Measurements from ENCODE around the gene KCTD15. TPM values are rescaled to one million over a fixed set of nuclear protein-coding genes. Genes with fewer than 3 reads are reported as not detected.

The KCTD15 gene
- total and polyA plus RNA-seq, 10 donors, result 7.6 to 31.8 (median 19.2) TPM

DNA sequence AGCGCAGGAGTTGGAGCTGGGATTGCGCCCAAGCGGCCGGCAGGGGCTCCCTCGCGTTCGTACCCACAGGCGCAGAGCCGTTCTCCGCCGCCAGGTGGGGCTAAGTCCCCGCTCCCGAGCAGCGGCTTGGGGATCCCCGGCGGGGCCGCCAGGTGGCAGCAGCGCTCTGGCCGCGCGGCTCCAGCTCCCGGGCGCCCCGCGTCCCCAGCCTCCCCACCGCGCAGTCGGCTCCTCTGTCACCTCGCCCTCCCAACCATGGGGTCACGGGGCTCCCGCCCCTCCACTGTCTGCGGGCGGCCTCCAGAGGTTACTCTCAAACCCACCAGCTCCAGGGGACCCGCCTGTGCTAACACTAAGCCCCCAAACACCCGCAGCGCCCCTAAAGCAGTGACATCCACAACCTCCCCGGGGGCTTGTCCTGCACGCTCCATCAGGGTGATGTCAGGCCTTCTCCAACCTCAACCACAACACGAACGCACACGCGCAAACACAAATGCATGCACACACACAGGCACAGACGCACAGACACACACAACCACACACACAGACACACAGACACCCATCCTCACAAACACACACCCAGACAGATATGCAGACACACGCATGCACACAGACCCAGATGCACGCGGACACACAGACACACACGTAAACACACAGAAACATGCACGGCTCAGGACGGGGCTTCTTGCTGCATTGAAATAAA, 18.4 kb upstream of the KCTD15 start:
- peak overlapping the region in 5 of 8 donors; percentile 7 to 54 (median 10) for H3K4me3 ChIP-seq
- intact Hi-C loops (cut with DNase I; ENCODE audit: low total_unique reads), result loop anchor here (2.0 to 5.0 kb wide), 2 partner anchors 221 to 319 kb away; no protein-coding TSS in a partner anchor
- peaks cover 0 to 43% (median 23%) of the 10 kb centered on the region in 6 donors for H3K4me1 ChIP-seq
- H3K27me3 ChIP-seq (replicated peaks in 1 of 7), result peaks cover 0 to 42% (median 0%) of the 10 kb centered on the region in 7 donors
- no peaks in the 10 kb centered on the region for H3K9me3 ChIP-seq
- WGBS, 5 donors, result 9 to 44% (median 24%) methylated on average over 11 to 49 of the region's 49 CpGs
- H3K27ac ChIP-seq, result no peak overlapping the region
- DNase-seq, result peak; percentile 97
- TF ChIP-seq POLR2AphosphoS5 (IDR thresholded peaks at IDR 0.05) (peak; percentile 40 to 75 (median 64)), POLR2A (IDR thresholded peaks at IDR 0.05) (no peak)
- TF ChIP-seq, protein P1, sequence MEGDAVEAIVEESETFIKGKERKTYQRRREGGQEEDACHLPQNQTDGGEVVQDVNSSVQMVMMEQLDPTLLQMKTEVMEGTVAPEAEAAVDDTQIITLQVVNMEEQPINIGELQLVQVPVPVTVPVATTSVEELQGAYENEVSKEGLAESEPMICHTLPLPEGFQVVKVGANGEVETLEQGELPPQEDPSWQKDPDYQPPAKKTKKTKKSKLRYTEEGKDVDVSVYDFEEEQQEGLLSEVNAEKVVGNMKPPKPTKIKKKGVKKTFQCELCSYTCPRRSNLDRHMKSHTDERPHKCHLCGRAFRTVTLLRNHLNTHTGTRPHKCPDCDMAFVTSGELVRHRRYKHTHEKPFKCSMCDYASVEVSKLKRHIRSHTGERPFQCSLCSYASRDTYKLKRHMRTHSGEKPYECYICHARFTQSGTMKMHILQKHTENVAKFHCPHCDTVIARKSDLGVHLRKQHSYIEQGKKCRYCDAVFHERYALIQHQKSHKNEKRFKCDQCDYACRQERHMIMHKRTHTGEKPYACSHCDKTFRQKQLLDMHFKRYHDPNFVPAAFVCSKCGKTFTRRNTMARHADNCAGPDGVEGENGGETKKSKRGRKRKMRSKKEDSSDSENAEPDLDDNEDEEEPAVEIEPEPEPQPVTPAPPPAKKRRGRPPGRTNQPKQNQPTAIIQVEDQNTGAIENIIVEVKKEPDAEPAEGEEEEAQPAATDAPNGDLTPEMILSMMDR (IDR thresholded peaks at IDR 0.05 in 8 of 11, conservative IDR thresholded peaks at IDR 0.05 in 3 of 11), result peak; percentile 98 to 100 (median 100)
- H3K36me3 ChIP-seq, result no peaks in the 10 kb centered on the region

DNA sequence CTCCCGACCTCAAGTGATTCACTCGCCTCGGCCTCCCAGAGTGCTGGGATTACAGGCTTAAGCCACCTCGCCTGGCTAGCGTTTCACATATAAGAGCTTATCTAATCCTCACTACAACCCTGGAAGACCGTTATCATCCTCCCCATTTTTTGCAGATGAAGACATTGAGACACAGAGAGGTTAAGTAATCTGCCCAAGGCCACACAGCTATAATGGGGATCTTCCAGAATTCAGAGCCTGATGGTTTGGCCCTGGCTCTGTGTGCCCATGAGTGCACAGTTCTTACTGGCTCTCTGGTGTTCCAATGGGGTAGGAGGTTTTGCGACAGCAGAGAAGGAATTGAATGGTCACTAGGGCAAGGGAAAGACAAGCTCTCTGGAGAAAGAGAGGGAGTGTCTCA, 16.8 kb upstream of the KCTD15 start:
- intact Hi-C loops (cut with DNase I; ENCODE audit: low total_unique reads), result loop anchor here (2.0 to 5.0 kb wide), 2 partner anchors 219 to 317 kb away; no protein-coding TSS in a partner anchor

DNA sequence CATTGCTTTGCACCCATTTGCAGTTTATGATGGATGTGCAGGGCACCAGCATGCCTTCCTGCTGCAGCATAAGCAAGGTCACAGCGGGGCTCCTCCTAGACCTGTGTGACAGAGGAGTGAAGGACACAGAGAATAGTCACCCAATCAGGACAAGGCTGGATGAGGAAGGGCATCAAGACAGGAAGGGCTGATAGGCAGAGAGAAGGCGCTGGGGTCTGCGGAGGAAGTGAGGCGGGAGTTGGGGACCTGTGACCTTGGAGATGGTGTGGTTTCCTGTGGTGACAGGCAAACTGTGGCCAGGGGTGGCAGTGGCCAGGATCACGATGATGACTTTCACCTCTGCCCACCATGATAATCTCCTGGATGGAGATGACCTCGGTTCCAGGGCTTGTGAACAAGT, 16.4 kb upstream of the KCTD15 start:
- H3K4me3 ChIP-seq, result no peak overlapping the region
- peak overlapping the region in 2 of 8 donors; percentile 6 to 36 for H3K27ac ChIP-seq
- no peaks in the 10 kb centered on the region for H3K9me3 ChIP-seq
- peaks cover 0 to 35% (median 23%) of the 10 kb centered on the region in 6 donors for H3K4me1 ChIP-seq
- no peak for DNase-seq
- WGBS, 5 donors, result 16 to 24% (median 18%) methylated on average over 6 of the region's 6 CpGs
- intact Hi-C loops (cut with DNase I; ENCODE audit: low total_unique reads), result no loop called here
- H3K36me3 ChIP-seq, result no peaks in the 10 kb centered on the region
- peaks cover 0 to 42% (median 0%) of the 10 kb centered on the region in 7 donors for H3K27me3 ChIP-seq (replicated peaks in 1 of 7)
- TF ChIP-seq, protein P1 (IDR thresholded peaks at IDR 0.05 in 8 of 11, conservative IDR thresholded peaks at IDR 0.05 in 3 of 11), result no peak
- TF ChIP-seq POLR2AphosphoS5 (IDR thresholded peaks at IDR 0.05) (no peak), POLR2A (IDR thresholded peaks at IDR 0.05) (no peak)

More for the DNA sequence above, 16.8 kb upstream of the KCTD15 start:
- no peaks in the 10 kb centered on the region for H3K9me3 ChIP-seq
- WGBS, 5 donors, result 69 to 93% (median 87%) methylated on average over 7 of the region's 7 CpGs
- no peak for DNase-seq
- no peak overlapping the region for H3K27ac ChIP-seq
- no peaks in the 10 kb centered on the region for H3K36me3 ChIP-seq
- no peak overlapping the region for H3K4me3 ChIP-seq
- H3K27me3 ChIP-seq (replicated peaks in 1 of 7), result peaks cover 0 to 42% (median 0%) of the 10 kb centered on the region in 7 donors
- TF ChIP-seq, protein P1 (IDR thresholded peaks at IDR 0.05 in 8 of 11, conservative IDR thresholded peaks at IDR 0.05 in 3 of 11), result no peak
- TF ChIP-seq POLR2AphosphoS5 (IDR thresholded peaks at IDR 0.05) (no peak), POLR2A (IDR thresholded peaks at IDR 0.05) (no peak)
- peaks cover 0 to 35% (median 23%) of the 10 kb centered on the region in 6 donors for H3K4me1 ChIP-seq

DNA sequence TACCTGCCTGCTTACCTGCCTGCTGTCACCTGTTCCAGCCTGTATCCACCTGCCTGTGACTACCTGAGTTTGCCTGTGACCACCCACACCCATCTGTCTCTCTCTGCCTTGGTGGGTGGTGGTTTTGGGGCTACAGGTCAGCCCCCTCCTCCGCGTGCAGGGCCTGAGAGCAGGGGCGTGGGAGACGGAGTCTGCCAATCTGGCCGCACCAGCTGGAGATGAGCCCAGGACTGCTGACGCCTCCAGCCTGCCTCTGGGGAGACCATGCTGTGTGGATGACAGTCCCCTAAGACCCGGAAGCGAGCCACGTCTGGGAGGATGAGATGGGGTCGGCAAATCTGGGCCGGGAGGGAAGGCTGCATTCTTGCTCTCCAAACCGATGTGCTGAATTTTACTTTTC, 15.9 kb upstream of the KCTD15 start:
- H3K9me3 ChIP-seq, result no peaks in the 10 kb centered on the region
- no peaks in the 10 kb centered on the region for H3K36me3 ChIP-seq
- H3K4me1 ChIP-seq, result peaks cover 0 to 35% (median 23%) of the 10 kb centered on the region in 6 donors
- TF ChIP-seq POLR2A (IDR thresholded peaks at IDR 0.05) (no peak), POLR2AphosphoS5 (IDR thresholded peaks at IDR 0.05) (no peak)
- TF ChIP-seq, protein P1 (IDR thresholded peaks at IDR 0.05 in 8 of 11, conservative IDR thresholded peaks at IDR 0.05 in 3 of 11), result no peak
- peak overlapping the region in 4 of 8 donors; percentile 6 to 36 (median 10) for H3K27ac ChIP-seq
- DNase-seq, result no peak
- H3K4me3 ChIP-seq, result no peak overlapping the region
- WGBS, 5 donors, result 53 to 86% (median 72%) methylated on average over 9 to 12 of the region's 12 CpGs
- intact Hi-C loops (cut with DNase I; ENCODE audit: low total_unique reads), result no loop called here
- H3K27me3 ChIP-seq (replicated peaks in 1 of 7), result peaks cover 0 to 42% (median 0%) of the 10 kb centered on the region in 7 donors
